ENCODE results near the gene MED15. TPM values are rescaled to one million over a fixed set of nuclear protein-coding genes. Genes with fewer than 3 reads are reported as not detected.

Gene MED15
- total and polyA plus RNA-seq, 10 of the 15 experiments (the other 5 are each of a cell fraction or from before 2014, with no cell fraction given) = 1.4 to 75.2 (median 26.9) TPM

DNA sequence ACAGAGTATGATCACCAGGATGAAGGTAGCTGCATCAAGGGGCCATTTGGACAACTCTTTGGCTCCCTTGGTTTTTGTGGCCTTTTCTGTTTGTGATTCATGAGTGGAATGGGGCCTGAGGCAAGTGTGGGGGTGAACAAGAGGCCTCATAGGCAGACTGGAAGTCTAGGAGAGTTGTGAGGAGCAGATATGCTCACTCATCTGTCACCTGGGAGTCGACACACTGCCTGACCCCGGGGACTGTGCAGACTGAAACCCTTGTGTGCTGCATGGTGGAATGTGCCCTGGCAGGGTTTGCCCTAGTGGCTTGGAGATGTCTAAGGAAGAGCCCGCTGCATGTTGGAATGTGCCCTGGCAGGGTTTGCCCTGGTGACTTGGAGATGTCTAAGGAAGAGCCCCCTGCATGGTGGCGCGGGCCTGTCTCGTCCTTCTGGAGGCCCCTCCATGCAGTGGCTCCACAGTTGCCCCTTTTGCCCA is 60.0 kb downstream of the MED15 start:
- no peak for TF ChIP-seq HCFC1 (IDR thresholded peaks at IDR 0.05; ENCODE audit: low read length)
- TF ChIP-seq, protein P1, sequence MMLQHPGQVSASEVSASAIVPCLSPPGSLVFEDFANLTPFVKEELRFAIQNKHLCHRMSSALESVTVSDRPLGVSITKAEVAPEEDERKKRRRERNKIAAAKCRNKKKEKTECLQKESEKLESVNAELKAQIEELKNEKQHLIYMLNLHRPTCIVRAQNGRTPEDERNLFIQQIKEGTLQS (IDR thresholded peaks at IDR 0.05; ENCODE audit: borderline replicate concordance, extremely low read depth, low read depth, low read length) = no peak
- no peak for TF ChIP-seq SPI1 (IDR thresholded peaks at IDR 0.05; ENCODE audit: borderline replicate concordance, insufficient read depth, low read depth, low read length)
- TF ChIP-seq BHLHE40 (IDR thresholded peaks at IDR 0.05; ENCODE audit: borderline replicate concordance in 1 of 2, low read depth in 2 of 2, low read length in 1 of 2) = no peak
- TF ChIP-seq LARP7 (IDR thresholded peaks at IDR 0.05) = no peak
- no peak for TF ChIP-seq ATF7 (IDR thresholded peaks at IDR 0.05; ENCODE audit: low read depth)
- TF ChIP-seq, protein P2, sequence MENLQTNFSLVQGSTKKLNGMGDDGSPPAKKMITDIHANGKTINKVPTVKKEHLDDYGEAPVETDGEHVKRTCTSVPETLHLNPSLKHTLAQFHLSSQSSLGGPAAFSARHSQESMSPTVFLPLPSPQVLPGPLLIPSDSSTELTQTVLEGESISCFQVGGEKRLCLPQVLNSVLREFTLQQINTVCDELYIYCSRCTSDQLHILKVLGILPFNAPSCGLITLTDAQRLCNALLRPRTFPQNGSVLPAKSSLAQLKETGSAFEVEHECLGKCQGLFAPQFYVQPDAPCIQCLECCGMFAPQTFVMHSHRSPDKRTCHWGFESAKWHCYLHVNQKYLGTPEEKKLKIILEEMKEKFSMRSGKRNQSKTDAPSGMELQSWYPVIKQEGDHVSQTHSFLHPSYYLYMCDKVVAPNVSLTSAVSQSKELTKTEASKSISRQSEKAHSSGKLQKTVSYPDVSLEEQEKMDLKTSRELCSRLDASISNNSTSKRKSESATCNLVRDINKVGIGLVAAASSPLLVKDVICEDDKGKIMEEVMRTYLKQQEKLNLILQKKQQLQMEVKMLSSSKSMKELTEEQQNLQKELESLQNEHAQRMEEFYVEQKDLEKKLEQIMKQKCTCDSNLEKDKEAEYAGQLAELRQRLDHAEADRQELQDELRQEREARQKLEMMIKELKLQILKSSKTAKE (IDR thresholded peaks at IDR 0.05; ENCODE audit: low read depth, poor library complexity, severe bottlenecking) = no peak
- TF ChIP-seq MXI1 (IDR thresholded peaks at IDR 0.05; ENCODE audit: low read depth, low read length) = no peak
- TF ChIP-seq, protein P3, sequence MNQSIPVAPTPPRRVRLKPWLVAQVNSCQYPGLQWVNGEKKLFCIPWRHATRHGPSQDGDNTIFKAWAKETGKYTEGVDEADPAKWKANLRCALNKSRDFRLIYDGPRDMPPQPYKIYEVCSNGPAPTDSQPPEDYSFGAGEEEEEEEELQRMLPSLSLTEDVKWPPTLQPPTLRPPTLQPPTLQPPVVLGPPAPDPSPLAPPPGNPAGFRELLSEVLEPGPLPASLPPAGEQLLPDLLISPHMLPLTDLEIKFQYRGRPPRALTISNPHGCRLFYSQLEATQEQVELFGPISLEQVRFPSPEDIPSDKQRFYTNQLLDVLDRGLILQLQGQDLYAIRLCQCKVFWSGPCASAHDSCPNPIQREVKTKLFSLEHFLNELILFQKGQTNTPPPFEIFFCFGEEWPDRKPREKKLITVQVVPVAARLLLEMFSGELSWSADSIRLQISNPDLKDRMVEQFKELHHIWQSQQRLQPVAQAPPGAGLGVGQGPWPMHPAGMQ (IDR thresholded peaks at IDR 0.05; ENCODE audit: borderline replicate concordance) = no peak
- no peak for TF ChIP-seq NRF1 (conservative IDR thresholded peaks at IDR 0.05; ENCODE audit: low read depth, low read length)
- no peak for TF ChIP-seq RAD21 (IDR thresholded peaks at IDR 0.05; ENCODE audit: insufficient read depth, low read depth, low read length)
- TF ChIP-seq YBX1 (IDR thresholded peaks at IDR 0.05) = no peak

More for the DNA sequence above, 60.0 kb downstream of the MED15 start:
- in situ Hi-C loops (cut with MboI) = no loop called here
- no peaks in the 10 kb centered on the region; the same call in none of the 2 replicates for H4K20me1 ChIP-seq (ENCODE audit: control insufficient read depth, insufficient read depth)
- no peaks in the 10 kb centered on the region for H3K27me3 ChIP-seq (replicated peaks in 1 of 2; ENCODE audit: control insufficient read depth in 2 of 2, insufficient read depth in 2 of 2, low read length in 1 of 2)
- ChIA-PET RAD21 (ENCODE audit: unreplicated experiment) (no interaction called here), SMC1A (ENCODE audit: uncharacterized antibody, unreplicated experiment) (no interaction called here), CTCF (no interaction called here), POLR2A (no interaction called here)
- intact Hi-C loops (cut with micrococcal nuclease; ENCODE audit: unreplicated experiment) = loop anchor here (10.0 kb wide), 1 partner anchor 153 kb away; no protein-coding TSS in a partner anchor
- ATAC-seq (no peak), FAIRE-seq (no peak), DNase-seq (ENCODE audit: low read depth, low spot score) (no peak)
- H3K4me3 ChIP-seq = no peak overlapping the region
- 84% methylated on average over 6 of the region's 6 CpGs for WGBS (ENCODE audit: insufficient coverage, insufficient replicate concordance, low lambda C conversion rate, missing lambda C conversion rate)
- H3K36me3 ChIP-seq (ENCODE audit: control insufficient read depth in 2 of 2, insufficient read depth in 2 of 2, low read length in 1 of 2) = peaks cover 38 to 57% of the 10 kb centered on the region in 2 experiments
- no peak overlapping the region for H3K4me2 ChIP-seq (ENCODE audit: control insufficient read depth, insufficient read depth)
- no TSS peak for BruUV-seq (replicated peaks)
- no peaks in the 10 kb centered on the region for H3K79me2 ChIP-seq (ENCODE audit: control insufficient read depth, insufficient read depth, low read length)
- H3K27ac ChIP-seq (ENCODE audit: control insufficient read depth, insufficient read depth) = no peak overlapping the region
- no peak overlapping the region for H2AFZ ChIP-seq (ENCODE audit: control insufficient read depth, low read depth, low read length)
- peaks cover 14% of the 10 kb centered on the region for H3K4me1 ChIP-seq (ENCODE audit: control insufficient read depth, insufficient read depth, low read length)
- H3K9ac ChIP-seq (ENCODE audit: control insufficient read depth, insufficient read depth, low read length) = no peak overlapping the region
- no peaks in the 10 kb centered on the region for H3K9me3 ChIP-seq (replicated peaks; ENCODE audit: control insufficient read depth, insufficient read depth, low read length)

Data from GM12878 (cell line).